CD4-positive, alpha-beta T cell (primary cell): Measurements from ENCODE around the gene TPCN1. TPM values are rescaled to one million over a fixed set of nuclear protein-coding genes. Genes with fewer than 3 reads are reported as not detected.

Source experiments
- ATAC-seq: fragments of 200-7000 bp; cut with Tn5 transposase; one replicate; pipeline ENCODE4 v1.10.0; 2022; ENCODE audit warnings: mild to moderate bottlenecking; ENCODE audit not compliant: poor library complexity
- CTCF ChIA-PET: fragments of 350-600 bp; sonication (Branson Sonifier 250); formaldehyde crosslinking; loops from one replicate; lab custom pipeline; 2021; ENCODE audit warnings: antibody characterized with exemption, inconsistent platforms; lab: Charles Lee
- POLR2A ChIA-PET: fragments of 350-600 bp; sonication (Branson Sonifier 250); formaldehyde crosslinking; loops from one replicate; lab custom pipeline; 2021; ENCODE audit warnings: antibody characterized with exemption, inconsistent platforms; lab: Charles Lee
- DNase-seq, 14 experiments: peaks; one replicate each; pipeline ENCODE4 v3.0.0-alpha.2; 2013 to 2020; ENCODE audit warnings: mixed read lengths in 2 of 14
- H3K27ac ChIP-seq, 2 donors: one replicate each; pipeline versions ENCODE4 v1.5.1 to v1.7.0; 2013; ENCODE audit warnings: low read length in 2 of 2, low read depth in 1 of 2, mild to moderate bottlenecking in 1 of 2
- H3K27me3 ChIP-seq, 2 experiments: 1 replicate in 1 of 2; 2 replicates in 1 of 2; pipeline versions ENCODE4 v1.6.1 to v1.7.0; 2013; ENCODE audit warnings: low read length in 2 of 2, control low read depth in 1 of 2, mild to moderate bottlenecking in 1 of 2, moderate library complexity in 1 of 2; ENCODE audit not compliant: insufficient read depth in 2 of 2, control insufficient read depth in 1 of 2
- H3K36me3 ChIP-seq: one replicate; pipeline ENCODE4 v1.6.1; 2013; ENCODE audit warnings: low read length, control low read depth; ENCODE audit not compliant: insufficient read depth
- H3K4me1 ChIP-seq: one replicate; pipeline ENCODE4 v1.6.1; 2013; ENCODE audit warnings: low read length, control low read depth; ENCODE audit not compliant: insufficient read depth
- H3K4me3 ChIP-seq: one replicate; pipeline ENCODE4 v1.5.1; 2013; ENCODE audit warnings: mild to moderate bottlenecking, low read length, moderate library complexity
- H3K9me3 ChIP-seq, 2 experiments: 1 replicate in 1 of 2; 2 replicates in 1 of 2; pipeline versions ENCODE4 v1.6.1 to v1.7.0; 2013; ENCODE audit warnings: low read length in 2 of 2, mild to moderate bottlenecking in 2 of 2, control low read depth in 1 of 2, moderate library complexity in 1 of 2; ENCODE audit not compliant: control insufficient read depth in 1 of 2, insufficient read depth in 1 of 2
- H3K27ac Mint-ChIP-seq: one replicate; pipeline ENCODE4 v1.8.0; 2020; ENCODE audit warnings: mixed read lengths
- H3K27me3 Mint-ChIP-seq: one replicate; pipeline ENCODE4 v1.8.0; 2021; ENCODE audit warnings: mixed read lengths
- H3K36me3 Mint-ChIP-seq: one replicate; pipeline ENCODE4 v1.8.0; 2021; ENCODE audit warnings: low read depth, mixed read lengths
- H3K4me1 Mint-ChIP-seq: one replicate; pipeline ENCODE4 v1.8.0; 2021; ENCODE audit warnings: low read depth, mixed read lengths
- H3K4me3 Mint-ChIP-seq: one replicate; pipeline ENCODE4 v1.8.0; 2020; ENCODE audit warnings: mild to moderate bottlenecking, mixed read lengths
- H3K9me3 Mint-ChIP-seq: one replicate; pipeline ENCODE4 v1.8.0; 2020; ENCODE audit warnings: mixed read lengths
- CTCF ChIP-seq: fragments of 200-600 bp; IDR thresholded peaks from one replicate; pipeline ENCODE4 v1.8.0; 2022; ENCODE audit warnings: antibody characterized with exemption, mild to moderate bottlenecking
- intact Hi-C, 2 experiments: fragments of 100-400 bp; cut with DNase I in 1 of 2; cut with micrococcal nuclease in 1 of 2; formaldehyde crosslinking; loops; one replicate each; pipeline versions ENCODE4 v1.15.1 to v1.9.0; 2023 to 2025; cut with DNase I, micrococcal nuclease
- total RNA-seq, 174 experiments: library from RNA in 2 of 174; stranded (reverse) in 2 of 174; gene quantifications; one replicate each; pipeline ENCODE4 v1.2.3 and lab custom pipeline; 2021 to 2026

TPCN1 gene
- total RNA-seq, 2 experiments from 2014 or later = 52.4 to 59.7 TPM

GRCh38 chr12:113278141-113278540 is 56.9 kb downstream of the TPCN1 start:
- intact Hi-C loops = no loop called here
- no peak for TF ChIP-seq CTCF
- no peaks in the 10 kb centered on the region for H3K9me3 Mint-ChIP-seq
- peaks cover 34% of the 10 kb centered on the region for H3K36me3 ChIP-seq
- no peak overlapping the region for H3K4me3 ChIP-seq
- peaks cover 63% of the 10 kb centered on the region for H3K36me3 Mint-ChIP-seq
- H3K27me3 Mint-ChIP-seq = no peaks in the 10 kb centered on the region
- CTCF ChIA-PET = no interaction called here
- no peaks in the 10 kb centered on the region for H3K4me1 ChIP-seq
- peak in 1 of 14 experiments; percentile 0 for DNase-seq
- H3K4me3 Mint-ChIP-seq = no peak overlapping the region
- H3K9me3 ChIP-seq = no peaks in the 10 kb centered on the region
- no peaks in the 10 kb centered on the region for H3K4me1 Mint-ChIP-seq
- ATAC-seq = no peak
- H3K27me3 ChIP-seq = no peaks in the 10 kb centered on the region
- H3K27ac ChIP-seq = no peak overlapping the region
- POLR2A ChIA-PET = no interaction called here
- no peak overlapping the region for H3K27ac Mint-ChIP-seq

- Mint-ChIP-seq H3K9me3 (no peaks in the 10 kb centered on the region), H3K27me3 (no peaks in the 10 kb centered on the region), H3K27ac (no peak overlapping the region), H3K36me3 (peaks cover 58% of the 10 kb centered on the region), H3K4me3 (no peak overlapping the region), H3K4me1 (no peaks in the 10 kb centered on the region)
- ChIA-PET POLR2A (no interaction called here), CTCF (no interaction called here)
- Histone ChIP-seq H3K4me1 (no peaks in the 10 kb centered on the region), H3K4me3 (no peak overlapping the region), H3K27me3 (no peaks in the 10 kb centered on the region), H3K9me3 (no peaks in the 10 kb centered on the region), H3K27ac (no peak overlapping the region), H3K36me3 (peaks cover 31% of the 10 kb centered on the region)
- TF ChIP-seq CTCF = no peak
- ATAC-seq (no peak), DNase-seq (peak in 1 of 14 experiments; percentile 0)
- intact Hi-C loops = no loop called here
These were observed 57.4 kb downstream of the TPCN1 start for GRCh38 chr12:113278633-113279032.

- DNase-seq = no peak
- H3K27ac Mint-ChIP-seq = no peak overlapping the region
- no peak for TF ChIP-seq CTCF
- H3K27me3 Mint-ChIP-seq = no peaks in the 10 kb centered on the region
- CTCF ChIA-PET = no interaction called here
- no peak overlapping the region for H3K4me3 ChIP-seq
- no peaks in the 10 kb centered on the region for H3K4me1 ChIP-seq
- intact Hi-C loops = loop anchor here in 1 of 2 experiments (5.0 kb wide), 1 partner anchor 87 kb away; no protein-coding TSS in a partner anchor
- POLR2A ChIA-PET = no interaction called here
- H3K4me1 Mint-ChIP-seq = no peaks in the 10 kb centered on the region
- H3K27me3 ChIP-seq = no peaks in the 10 kb centered on the region
- no peaks in the 10 kb centered on the region for H3K9me3 Mint-ChIP-seq
- H3K9me3 ChIP-seq = no peaks in the 10 kb centered on the region
- H3K36me3 Mint-ChIP-seq = peaks cover 56% of the 10 kb centered on the region
- no peak overlapping the region for H3K27ac ChIP-seq
- no peak overlapping the region for H3K4me3 Mint-ChIP-seq
- peaks cover 45% of the 10 kb centered on the region for H3K36me3 ChIP-seq
- no peak for ATAC-seq
These were observed 63.5 kb downstream of the TPCN1 start for GRCh38 chr12:113284751-113285150.
